ENCODE results near the gene CFAP57. TPM values are rescaled to one million over a fixed set of nuclear protein-coding genes. Genes with fewer than 3 reads are reported as not detected.

CFAP57 gene
- total RNA-seq, 1 donor from 2014 or later: not detected

GRCh38 chr1:43288785-43289706 lies 116.9 kb downstream of the CFAP57 start:
- DNase-seq (ENCODE audit: extremely low spot score in 2 of 2): no peak
- TF ChIP-seq, protein P1, sequence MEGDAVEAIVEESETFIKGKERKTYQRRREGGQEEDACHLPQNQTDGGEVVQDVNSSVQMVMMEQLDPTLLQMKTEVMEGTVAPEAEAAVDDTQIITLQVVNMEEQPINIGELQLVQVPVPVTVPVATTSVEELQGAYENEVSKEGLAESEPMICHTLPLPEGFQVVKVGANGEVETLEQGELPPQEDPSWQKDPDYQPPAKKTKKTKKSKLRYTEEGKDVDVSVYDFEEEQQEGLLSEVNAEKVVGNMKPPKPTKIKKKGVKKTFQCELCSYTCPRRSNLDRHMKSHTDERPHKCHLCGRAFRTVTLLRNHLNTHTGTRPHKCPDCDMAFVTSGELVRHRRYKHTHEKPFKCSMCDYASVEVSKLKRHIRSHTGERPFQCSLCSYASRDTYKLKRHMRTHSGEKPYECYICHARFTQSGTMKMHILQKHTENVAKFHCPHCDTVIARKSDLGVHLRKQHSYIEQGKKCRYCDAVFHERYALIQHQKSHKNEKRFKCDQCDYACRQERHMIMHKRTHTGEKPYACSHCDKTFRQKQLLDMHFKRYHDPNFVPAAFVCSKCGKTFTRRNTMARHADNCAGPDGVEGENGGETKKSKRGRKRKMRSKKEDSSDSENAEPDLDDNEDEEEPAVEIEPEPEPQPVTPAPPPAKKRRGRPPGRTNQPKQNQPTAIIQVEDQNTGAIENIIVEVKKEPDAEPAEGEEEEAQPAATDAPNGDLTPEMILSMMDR (IDR thresholded peaks at IDR 0.05): no peak
- TF ChIP-seq POLR2A (IDR thresholded peaks at IDR 0.05) (no peak), POLR2AphosphoS5 (IDR thresholded peaks at IDR 0.05; ENCODE audit: insufficient read depth in 1 of 2, low read depth in 1 of 2) (no peak)
- H3K36me3 ChIP-seq: no peaks in the 10 kb centered on the region

DNA sequence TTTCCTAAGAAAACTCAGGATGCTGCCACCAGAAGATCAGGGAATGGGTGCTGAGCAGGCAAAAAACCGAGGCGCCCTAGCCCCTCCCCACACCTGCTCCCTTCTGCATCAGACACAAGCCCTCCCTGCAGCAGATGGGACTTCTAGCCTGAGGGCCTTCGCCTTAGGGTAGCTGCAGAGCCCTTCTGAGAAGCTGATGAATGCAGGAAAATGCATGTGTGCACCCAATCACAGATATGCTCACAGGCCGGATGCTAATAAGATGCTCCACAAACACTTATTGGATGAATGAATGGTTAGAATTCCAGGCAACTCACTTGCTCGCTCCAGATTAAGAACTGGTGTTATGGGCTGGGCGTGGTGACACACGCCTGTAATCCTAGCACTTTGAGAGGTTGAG lies 120.1 kb downstream of the CFAP57 start:
- no peaks in the 10 kb centered on the region for H3K9me3 ChIP-seq
- intact Hi-C loops (cut with DNase I): no loop called here
- no peak overlapping the region for H3K4me3 ChIP-seq
- TF ChIP-seq, protein P1 (IDR thresholded peaks at IDR 0.05): no peak
- TF ChIP-seq POLR2AphosphoS5 (IDR thresholded peaks at IDR 0.05; ENCODE audit: insufficient read depth in 1 of 2, low read depth in 1 of 2) (no peak), POLR2A (IDR thresholded peaks at IDR 0.05) (no peak)
- DNase-seq (ENCODE audit: extremely low spot score in 2 of 2): no peak
- no peaks in the 10 kb centered on the region for H3K36me3 ChIP-seq
- H3K4me1 ChIP-seq: peaks cover 20% of the 10 kb centered on the region
- no peak overlapping the region for H3K27ac ChIP-seq
- H3K27me3 ChIP-seq: no peaks in the 10 kb centered on the region

More at GRCh38 chr1:43288785-43289706, 116.9 kb downstream of the CFAP57 start:
- H3K27me3 ChIP-seq: no peaks in the 10 kb centered on the region
- peaks cover 5% of the 10 kb centered on the region for H3K4me1 ChIP-seq
- H3K4me3 ChIP-seq: no peak overlapping the region
- no peak overlapping the region for H3K27ac ChIP-seq
- H3K9me3 ChIP-seq: no peaks in the 10 kb centered on the region
- intact Hi-C loops (cut with DNase I): no loop called here

DNA sequence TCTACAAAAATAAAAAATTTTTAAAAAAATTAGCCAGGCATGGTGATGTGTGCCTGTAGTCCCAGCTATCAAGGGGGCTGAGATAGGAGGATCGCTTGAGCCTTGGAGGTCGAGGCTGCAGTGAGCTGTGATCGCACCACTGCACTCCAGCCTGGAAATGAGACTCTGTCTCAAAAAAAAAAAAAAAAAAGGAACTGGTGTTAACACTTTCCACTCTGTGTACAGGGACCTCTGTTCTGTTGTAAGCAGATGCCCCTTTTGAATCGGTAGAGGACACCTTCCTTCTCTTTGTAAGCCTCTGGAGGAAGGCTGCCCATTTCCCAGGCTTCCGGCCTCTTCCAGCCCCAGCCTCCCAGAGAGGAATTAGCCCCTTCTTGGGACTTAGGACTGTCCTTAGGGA lies 120.5 kb downstream of the CFAP57 start:
- Histone ChIP-seq H3K27me3 (no peaks in the 10 kb centered on the region), H3K4me3 (no peak overlapping the region), H3K4me1 (peaks cover 20% of the 10 kb centered on the region), H3K27ac (no peak overlapping the region), H3K36me3 (no peaks in the 10 kb centered on the region), H3K9me3 (no peaks in the 10 kb centered on the region)
- TF ChIP-seq POLR2A (IDR thresholded peaks at IDR 0.05): no peak
- no peak for TF ChIP-seq POLR2AphosphoS5 (IDR thresholded peaks at IDR 0.05; ENCODE audit: insufficient read depth in 1 of 2, low read depth in 1 of 2)
- TF ChIP-seq, protein P1 (IDR thresholded peaks at IDR 0.05): no peak
- intact Hi-C loops (cut with DNase I): no loop called here
- no peak for DNase-seq (ENCODE audit: extremely low spot score in 2 of 2)

DNA sequence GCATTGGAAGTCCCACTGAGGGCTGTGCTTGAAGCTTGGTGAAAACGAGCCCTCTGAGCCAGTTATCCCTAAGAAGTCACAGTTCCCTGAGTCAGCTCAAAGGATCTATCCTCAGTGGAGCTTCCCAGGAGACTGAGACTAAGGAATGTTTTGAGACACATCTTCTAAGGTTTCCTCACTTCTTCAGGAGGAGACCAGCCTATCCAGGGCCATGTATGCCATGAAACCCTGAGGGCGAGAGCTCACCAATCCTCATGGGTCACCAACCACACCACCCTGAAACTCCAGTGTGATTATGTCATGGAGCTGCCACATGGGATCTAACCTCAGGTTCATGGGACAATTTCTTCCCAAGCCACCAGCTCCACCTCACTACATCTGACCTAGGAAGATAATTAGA lies 121.0 kb downstream of the CFAP57 start:
- Histone ChIP-seq H3K27me3 (no peaks in the 10 kb centered on the region), H3K4me1 (peaks cover 20% of the 10 kb centered on the region), H3K27ac (peak overlapping the region; percentile 63), H3K4me3 (no peak overlapping the region), H3K36me3 (no peaks in the 10 kb centered on the region), H3K9me3 (no peaks in the 10 kb centered on the region)
- intact Hi-C loops (cut with DNase I): no loop called here
- no peak for TF ChIP-seq POLR2A (IDR thresholded peaks at IDR 0.05)
- TF ChIP-seq, protein P1 (IDR thresholded peaks at IDR 0.05): no peak
- TF ChIP-seq POLR2AphosphoS5 (IDR thresholded peaks at IDR 0.05; ENCODE audit: insufficient read depth in 1 of 2, low read depth in 1 of 2): no peak
- no peak for DNase-seq (ENCODE audit: extremely low spot score in 2 of 2)

All from vagina (tissue), 2 donors.